ENCODE measurements around the gene CPNE4. TPM values are rescaled to one million over a fixed set of nuclear protein-coding genes. Genes with fewer than 3 reads are reported as not detected.
A peak's percentile ranks its signal among the peaks of the same experiment; 100 is the strongest.

Gene CPNE4
- total RNA-seq, 2 donors from 2014 or later: 1.2 to 7.6 TPM

DNA sequence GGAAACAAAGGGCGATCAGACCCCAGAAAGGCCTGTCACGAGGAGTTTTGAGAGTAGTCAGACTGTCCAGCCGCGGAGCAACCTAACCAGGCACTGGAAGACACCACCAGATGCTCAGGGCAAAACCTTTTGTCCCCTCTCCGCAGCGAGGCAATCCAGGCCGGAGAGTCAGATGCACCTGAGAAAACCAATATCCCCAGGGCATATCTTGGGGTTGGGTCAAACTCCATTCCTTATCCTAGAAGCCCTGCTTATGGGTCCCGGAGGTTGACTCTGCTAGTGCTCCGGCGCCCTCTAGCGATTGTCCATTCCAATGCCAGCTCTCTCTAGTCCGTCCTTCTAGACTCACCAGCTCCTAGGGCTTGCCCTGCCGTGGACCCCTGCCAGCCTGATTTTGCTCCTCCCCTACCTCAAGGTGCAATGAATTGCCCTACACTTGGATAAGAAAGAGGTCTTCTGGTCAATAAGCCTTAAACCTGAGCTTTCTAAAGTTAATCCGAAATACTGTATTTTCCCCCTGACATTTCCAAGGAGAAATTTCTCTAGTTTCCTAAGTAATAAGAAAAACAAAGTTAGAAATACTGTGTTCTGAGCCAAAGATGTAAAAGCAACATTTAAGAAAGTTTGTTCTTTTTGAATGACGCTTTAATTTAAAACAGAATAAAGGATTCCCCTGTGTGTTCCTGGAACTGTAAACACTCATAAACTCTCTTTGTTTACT, 5.5 kb downstream of the CPNE4 start:
- peak; percentile 85 for DNase-seq
- ATAC-seq: peak; percentile 88 to 95
- intact Hi-C loops (cut with DNase I): loop anchor here (2.0 to 5.0 kb wide), 2 partner anchors 235 to 237 kb away; no protein-coding TSS in a partner anchor

DNA sequence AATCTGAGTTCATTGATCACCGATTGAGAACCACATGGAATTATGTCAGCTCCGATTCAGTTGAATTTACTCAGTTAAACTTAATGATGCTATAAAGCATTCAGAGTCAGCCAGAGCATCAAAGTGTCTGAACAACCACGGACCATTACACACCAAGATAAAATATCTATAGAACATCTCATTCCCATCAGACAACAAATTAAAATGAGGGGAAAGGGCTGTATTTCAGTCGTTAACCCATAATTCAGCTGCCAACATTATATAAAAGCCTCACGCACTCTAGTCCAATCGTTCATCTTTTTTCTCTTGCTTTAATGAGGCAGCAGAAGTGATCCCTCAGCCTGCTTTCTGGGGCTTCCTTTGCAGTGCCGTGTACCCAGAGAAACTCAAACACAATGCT, 11.9 kb downstream of the CPNE4 start:
- intact Hi-C loops (cut with DNase I): no loop called here

GRCh38 chr3:132020058-132020457, 14.8 kb downstream of the CPNE4 start:
- ATAC-seq: no peak
- intact Hi-C loops (cut with DNase I): no loop called here
- no peak for DNase-seq

More for the DNA sequence above, 11.9 kb downstream of the CPNE4 start:
- ATAC-seq (no peak), DNase-seq (no peak)

- ATAC-seq: no peak
- intact Hi-C loops (cut with DNase I): loop anchor here in 1 of 2 donors (10.0 kb wide), 1 partner anchor 962 kb away; no protein-coding TSS in a partner anchor
- DNase-seq: no peak
Observed at GRCh38 chr3:132017137-132017536, 17.7 kb downstream of the CPNE4 start.

GRCh38 chr3:132016061-132017041, 18.5 kb downstream of the CPNE4 start:
- intact Hi-C loops (cut with DNase I): loop anchor here in 1 of 2 donors (10.0 kb wide), 1 partner anchor 962 kb away; no protein-coding TSS in a partner anchor
- no peak for DNase-seq
- ATAC-seq: no peak

GRCh38 chr3:132014105-132014504, 20.7 kb downstream of the CPNE4 start:
- no peak for ATAC-seq
- no peak for DNase-seq
- intact Hi-C loops (cut with DNase I): loop anchor here in 1 of 2 donors (10.0 kb wide), 1 partner anchor 959 kb away; no protein-coding TSS in a partner anchor

GRCh38 chr3:132009241-132009640, 25.6 kb downstream of the CPNE4 start:
- intact Hi-C loops (cut with DNase I): no loop called here
- DNase-seq (no peak), ATAC-seq (no peak)

- no peak for DNase-seq
- ATAC-seq: no peak
- intact Hi-C loops (cut with DNase I): no loop called here
Observed at GRCh38 chr3:132008837-132009236, 26.0 kb downstream of the CPNE4 start.

DNA sequence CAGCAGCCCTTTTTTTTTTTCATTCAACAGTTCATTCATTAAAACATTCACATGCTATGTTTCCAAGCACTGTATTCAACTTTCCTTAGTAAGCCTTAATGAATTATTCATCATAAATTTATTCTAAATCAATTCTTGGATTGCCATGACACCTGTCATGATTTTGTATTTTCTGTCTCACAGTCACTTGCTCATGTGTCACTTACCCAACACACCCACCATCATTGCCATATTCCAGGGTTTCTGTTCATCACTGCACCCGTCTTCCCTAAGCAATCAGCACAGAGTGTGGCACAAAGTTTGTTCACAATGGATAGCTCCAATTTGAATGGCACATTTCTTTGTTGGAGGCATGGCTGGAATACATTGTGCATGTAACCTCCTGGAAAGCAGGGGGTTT, 27.2 kb downstream of the CPNE4 start:
- ATAC-seq: no peak
- intact Hi-C loops (cut with DNase I): no loop called here
- DNase-seq: no peak

DNA sequence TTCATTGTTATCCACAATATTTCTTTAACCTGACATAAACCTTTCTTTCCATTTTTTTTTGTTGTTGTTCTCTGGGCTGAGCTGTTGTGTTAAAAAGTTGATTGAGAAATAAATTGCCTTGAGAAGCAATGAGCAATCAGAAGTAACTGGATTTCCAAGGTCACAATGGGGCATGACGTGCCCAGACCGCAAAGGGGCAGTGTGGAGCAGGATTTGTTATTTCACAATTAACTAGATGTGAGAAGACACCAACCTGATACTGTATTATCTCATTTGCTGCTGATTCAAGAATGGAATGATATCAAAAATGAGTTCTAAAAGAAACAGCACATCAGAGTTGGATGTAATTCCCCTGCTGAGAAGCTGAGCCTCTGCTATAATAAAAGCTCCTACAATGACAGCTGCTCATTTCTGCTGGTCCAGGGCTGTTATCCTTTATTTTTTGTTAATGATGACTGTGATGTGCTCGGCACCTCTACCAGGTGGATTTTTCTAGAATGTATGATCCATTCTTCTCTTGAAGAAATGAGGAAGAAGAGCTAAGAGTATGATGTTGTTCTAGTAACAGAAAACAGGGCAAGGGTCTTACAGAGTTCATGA, 28.1 kb downstream of the CPNE4 start:
- intact Hi-C loops (cut with DNase I): no loop called here
- ATAC-seq: peak in 1 of 2 donors; percentile 81
- no peak for DNase-seq

GRCh38 chr3:132004571-132004970, 30.2 kb downstream of the CPNE4 start:
- intact Hi-C loops (cut with DNase I): no loop called here

DNA sequence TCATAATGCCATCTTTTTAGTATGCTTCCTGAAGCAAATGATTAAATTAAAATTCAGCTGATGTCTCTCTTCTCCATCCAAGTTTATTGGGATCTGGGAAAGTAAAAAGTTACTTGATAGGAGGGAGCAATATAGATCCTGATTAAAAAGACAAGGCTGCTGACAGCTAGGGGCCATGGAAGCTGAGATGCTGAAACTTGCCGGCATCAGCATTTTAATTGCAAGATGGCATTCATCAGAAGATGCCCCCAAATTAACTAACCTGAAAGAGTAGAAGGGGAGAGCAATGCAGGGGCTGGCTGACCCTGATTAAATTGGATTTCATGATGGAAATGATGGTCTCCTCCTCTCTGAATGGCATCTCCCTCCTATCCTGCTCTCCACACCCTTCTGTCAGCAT, 31.1 kb downstream of the CPNE4 start:
- ATAC-seq: no peak
- intact Hi-C loops (cut with DNase I): no loop called here
- no peak for DNase-seq

More at GRCh38 chr3:132004571-132004970, 30.2 kb downstream of the CPNE4 start:
- ATAC-seq: no peak
- no peak for DNase-seq

- intact Hi-C loops (cut with DNase I): no loop called here
- no peak for DNase-seq
- ATAC-seq: no peak
Observed at GRCh38 chr3:132001999-132002398, 32.8 kb downstream of the CPNE4 start.

GRCh38 chr3:132001036-132001435, 33.8 kb downstream of the CPNE4 start:
- ATAC-seq: no peak
- no peak for DNase-seq
- intact Hi-C loops (cut with DNase I): no loop called here

DNA sequence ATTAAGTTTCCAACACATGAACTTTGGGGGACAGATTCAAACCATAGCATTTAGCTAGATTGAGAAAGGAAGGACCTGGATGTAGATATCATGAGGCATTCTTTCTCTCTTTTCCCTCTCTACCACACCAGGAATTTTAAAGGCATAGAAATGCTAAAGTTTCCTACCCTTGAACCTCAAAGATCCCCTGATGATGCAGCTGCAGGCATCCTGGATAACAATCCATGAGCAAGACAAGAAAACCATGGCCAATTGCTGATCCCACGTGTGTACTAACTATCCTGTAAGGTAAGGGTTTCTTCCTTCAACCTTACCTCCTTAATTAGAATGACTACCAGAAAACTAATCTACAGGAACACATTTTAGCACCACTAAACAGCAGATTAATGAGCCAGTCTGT, 36.8 kb downstream of the CPNE4 start:
- intact Hi-C loops (cut with DNase I): no loop called here
- ATAC-seq: no peak
- no peak for DNase-seq

DNA sequence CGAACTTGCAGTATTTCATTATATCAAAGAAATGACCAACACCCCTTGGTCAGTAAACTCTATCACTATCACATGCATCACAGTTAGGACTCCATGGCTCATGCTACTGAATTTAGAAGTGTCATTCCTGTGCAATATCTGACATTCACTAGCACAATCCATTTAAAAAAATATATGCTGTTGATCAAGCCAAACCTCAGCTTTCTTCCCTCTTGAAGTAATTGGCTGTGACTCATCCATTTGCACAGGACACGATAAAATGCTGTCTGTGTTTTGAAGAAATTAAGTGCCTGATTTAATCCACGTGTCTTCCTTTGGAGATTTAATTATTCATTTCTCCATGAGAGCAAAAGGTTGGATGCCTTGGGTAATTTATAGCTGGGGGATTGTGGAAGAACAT, 38.9 kb downstream of the CPNE4 start:
- intact Hi-C loops (cut with DNase I): no loop called here
- ATAC-seq (no peak), DNase-seq (no peak)

DNA sequence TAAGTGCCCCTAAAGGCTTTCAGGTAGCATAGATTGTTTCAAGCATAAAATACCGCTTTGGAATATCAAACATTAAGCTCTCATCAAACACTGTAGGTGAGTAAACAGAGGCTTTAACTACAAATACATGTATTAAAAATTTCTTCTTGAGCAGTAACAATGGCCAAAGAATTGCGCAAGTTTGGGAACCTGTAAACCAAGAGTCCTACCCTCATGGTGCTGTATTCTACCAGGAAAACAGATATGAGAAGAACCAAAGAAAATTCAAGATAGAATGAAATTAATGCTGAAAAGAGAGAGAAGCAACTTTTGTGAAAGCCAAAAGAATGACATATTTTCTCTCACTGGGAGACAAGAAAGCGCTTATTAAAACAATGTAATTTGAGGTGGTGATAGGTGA, 45.5 kb downstream of the CPNE4 start:
- intact Hi-C loops (cut with DNase I): no loop called here
- DNase-seq (no peak), ATAC-seq (no peak)

GRCh38 chr3:131988209-131988608, 46.6 kb downstream of the CPNE4 start:
- no peak for ATAC-seq
- intact Hi-C loops (cut with DNase I): no loop called here
- no peak for DNase-seq

DNA sequence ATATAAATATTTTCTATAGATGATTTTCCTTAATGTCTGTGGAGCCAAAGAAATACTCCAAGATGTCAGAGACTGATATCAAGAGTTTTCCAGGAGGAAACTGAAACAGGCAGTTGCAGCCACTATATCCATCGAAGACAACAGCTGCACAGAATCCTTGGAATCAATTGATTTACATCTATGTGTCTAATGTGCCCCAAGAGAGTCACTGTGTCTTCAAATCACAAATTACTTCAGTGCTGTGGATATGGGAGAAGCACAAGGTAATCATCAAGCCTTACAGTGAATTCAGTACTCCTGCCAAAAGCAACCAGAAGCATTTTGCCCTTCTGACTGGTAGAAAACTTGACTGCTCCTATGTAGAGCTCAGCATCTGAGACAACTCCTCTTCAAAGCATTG, 51.1 kb downstream of the CPNE4 start:
- DNase-seq: no peak
- no peak for ATAC-seq

GRCh38 chr3:131981323-131981722, 53.5 kb downstream of the CPNE4 start:
- intact Hi-C loops (cut with DNase I): no loop called here
- DNase-seq (no peak), ATAC-seq (no peak)

More for the DNA sequence above, 51.1 kb downstream of the CPNE4 start:
- intact Hi-C loops (cut with DNase I): no loop called here
